HG03457 (cell line): Measurements from ENCODE around the gene C16orf95.
"Not testable (repeated sequence)": the region's sequence is repeated elsewhere in the genome, so short reads cannot be mapped to it uniquely, and the experiment has no call there.

Source experiments
- ATAC-seq: cut with Tn5 transposase; IDR thresholded peaks from one replicate; pipeline ENCODE4 v1.9.1; 2021; ENCODE audit warnings: moderate number of reproducible peaks; ENCODE audit not compliant: unreplicated experiment

Gene C16orf95

DNA sequence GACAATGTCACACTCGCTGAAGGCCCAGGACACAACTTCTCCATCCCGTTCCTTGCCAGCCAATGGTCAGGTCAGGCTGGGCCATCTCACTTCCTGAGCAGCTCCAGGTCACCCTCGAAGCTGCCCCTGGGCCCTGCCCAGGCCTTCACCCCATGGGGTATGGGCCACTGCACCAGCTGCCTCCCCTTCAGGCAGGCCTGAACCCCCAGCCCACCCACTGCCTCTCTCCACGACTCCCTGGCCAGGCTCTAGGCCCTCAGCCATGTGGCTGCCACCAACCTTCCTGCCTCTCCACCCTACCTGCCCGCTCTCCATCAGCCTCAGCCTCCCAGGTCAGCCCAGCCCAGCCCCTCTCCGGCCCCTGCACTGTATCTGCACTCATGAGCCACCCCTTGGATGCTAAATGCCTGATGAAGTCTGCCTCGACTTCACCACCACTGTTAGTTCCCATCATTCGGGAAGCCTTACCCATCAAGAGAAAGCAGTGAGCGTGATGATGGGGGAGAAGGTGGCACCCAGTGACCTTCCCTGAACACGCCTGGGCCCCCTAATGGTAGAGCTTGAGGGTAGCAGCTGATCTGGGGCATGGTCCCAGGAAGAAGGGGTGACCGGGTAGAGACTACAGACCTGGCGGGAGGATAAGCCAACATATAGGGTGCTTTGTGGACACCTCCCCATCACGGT lies 30.9 kb upstream of the C16orf95 start:
- no peak for ATAC-seq

GRCh38 chr16:87346517-87347060 lies 29.4 kb upstream of the C16orf95 start:
- no peak for ATAC-seq

- ATAC-seq = no peak
Observed at GRCh38 chr16:87345726-87346424, 28.7 kb upstream of the C16orf95 start.

GRCh38 chr16:87344931-87345631 lies 27.9 kb upstream of the C16orf95 start:
- no peak for ATAC-seq

GRCh38 chr16:87344165-87344930 lies 27.2 kb upstream of the C16orf95 start:
- ATAC-seq = no peak

DNA sequence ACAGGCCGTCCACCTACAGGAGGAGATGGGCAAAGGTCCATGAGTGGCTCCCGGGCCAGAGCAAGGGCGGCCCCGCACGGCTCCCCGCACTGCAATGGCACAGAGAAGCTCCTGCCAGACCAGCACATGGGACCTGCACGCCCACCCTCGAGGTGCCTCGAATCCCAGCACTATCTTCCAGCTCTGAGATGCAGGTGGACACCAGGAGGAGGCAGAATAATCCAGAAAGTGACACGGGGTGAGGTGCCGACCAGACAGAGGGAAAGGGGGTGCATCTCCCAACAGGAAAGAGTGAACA lies 26.5 kb upstream of the C16orf95 start:
- no peak for ATAC-seq

DNA sequence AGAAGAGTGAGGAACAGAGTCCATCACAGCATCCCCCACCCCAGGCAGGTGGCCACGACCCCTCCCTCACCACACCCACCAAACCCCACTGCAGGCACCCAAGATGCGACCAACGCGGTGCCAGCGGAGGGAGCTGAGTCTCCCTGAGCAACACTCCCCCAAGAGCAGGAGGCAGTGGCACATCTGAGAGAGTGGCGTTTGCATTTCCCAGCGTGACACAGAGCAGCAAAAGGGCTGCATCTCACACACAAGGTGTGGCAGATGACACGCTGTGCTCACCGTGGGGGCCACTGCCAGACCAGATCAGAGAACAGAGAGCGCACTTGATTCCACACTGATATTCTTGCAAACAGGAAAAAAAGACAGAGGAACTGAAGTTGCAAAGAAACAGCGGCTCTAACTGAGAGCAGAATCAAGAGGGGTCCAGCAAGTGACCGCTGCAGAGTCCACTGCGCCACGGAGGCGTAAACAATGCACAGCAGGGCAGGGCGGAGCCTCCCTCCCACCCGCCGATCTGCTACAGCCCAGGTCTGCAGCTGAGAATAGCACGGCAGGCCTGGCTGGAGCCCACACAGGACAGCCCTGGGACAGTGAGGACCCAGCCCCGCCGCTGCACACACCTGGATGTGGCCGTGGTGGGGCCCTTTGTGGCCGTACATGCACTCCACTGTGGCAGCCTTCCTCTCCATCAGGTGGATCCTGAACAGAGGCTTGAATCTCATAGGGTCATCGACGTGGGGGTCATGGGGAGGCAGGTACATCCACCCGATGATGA lies 26.0 kb upstream of the C16orf95 start:
- ATAC-seq = no peak

DNA sequence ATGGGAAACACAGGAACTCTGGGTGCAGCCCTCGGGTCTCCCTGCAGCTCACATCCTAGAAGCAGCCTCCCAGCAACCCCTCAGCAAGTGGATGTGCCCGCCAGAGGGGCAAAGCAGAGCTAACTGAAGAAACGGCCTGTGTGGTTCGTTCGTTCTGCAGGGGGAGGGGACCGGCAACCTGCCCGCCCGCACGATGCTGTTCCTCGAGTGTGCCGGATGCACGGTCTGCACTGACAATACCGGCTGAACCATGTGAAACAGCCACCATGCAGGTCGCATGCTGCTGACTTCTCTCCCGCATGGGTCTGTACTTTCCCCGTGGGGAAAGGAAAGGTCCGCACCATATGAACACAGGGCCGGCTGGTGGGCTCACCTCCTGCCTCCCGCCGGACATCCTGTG lies 25.3 kb upstream of the C16orf95 start:
- ATAC-seq = no peak

DNA sequence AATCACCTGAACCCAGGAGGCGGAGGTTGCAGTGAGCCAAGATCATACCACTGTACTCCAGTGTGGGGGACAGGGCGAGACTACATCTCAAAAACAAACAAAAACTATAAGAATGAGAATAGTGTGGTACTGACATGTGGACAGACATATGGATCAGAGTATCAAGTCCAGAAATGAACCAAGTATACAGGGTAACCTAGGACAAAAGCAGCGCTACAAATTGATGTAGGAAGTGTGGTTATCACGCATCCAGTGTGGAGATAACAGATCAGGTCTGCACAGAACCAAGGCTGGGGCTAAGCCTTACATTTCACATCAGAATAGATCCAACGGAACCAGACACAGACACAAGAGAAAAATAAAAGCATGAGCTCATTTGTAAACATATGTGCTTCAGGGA lies 23.0 kb upstream of the C16orf95 start:
- no peak for ATAC-seq

DNA sequence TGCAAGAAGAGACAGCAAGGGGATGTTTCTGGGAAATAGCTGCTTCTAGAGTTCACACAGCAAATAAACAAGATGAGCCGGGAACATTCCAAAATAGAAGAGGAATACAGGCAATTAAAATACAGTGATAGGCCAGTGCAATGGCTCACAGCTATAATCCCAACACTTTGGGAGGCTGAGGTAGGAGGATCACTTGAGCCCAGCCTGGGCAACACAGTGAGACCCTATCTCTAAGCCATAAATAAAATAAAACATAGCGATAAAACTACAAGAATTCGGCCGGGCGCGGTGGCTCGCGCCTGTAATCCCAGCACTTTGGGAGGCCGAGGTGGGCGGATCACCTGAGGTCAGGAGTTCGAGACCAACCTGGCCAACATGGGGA lies 22.5 kb upstream of the C16orf95 start:
- not testable (repeated sequence) for ATAC-seq

DNA sequence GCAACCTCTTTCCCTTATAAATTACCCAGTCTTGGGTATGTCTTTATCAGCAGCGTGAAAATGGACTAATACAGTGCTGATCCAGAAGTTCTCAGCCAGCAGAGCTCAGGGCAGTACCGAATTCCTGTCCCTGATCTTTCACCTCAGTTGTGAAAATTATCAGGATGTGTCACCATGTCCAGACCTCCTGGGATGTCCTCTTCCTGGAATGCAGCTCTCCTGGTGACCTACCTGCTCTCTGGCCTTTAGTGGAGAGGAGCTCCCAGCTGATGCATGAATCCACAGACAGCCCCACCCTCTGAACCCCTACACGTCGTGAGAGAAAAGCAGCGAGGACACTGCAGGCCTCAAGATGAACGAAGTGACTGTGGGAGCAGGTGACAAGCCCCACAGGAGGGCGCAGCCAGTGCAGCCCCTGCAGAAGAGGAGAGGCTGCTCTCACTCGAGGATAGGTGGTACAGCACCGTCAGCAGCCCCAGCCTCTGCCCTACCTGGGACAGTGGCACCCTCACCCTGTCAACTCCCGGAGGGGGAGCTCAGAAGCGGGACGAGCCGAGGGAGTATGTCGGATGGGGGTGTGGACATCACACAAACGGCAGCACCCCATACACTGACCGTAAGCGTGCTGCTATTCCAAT lies 22.0 kb upstream of the C16orf95 start:
- no peak for ATAC-seq

DNA sequence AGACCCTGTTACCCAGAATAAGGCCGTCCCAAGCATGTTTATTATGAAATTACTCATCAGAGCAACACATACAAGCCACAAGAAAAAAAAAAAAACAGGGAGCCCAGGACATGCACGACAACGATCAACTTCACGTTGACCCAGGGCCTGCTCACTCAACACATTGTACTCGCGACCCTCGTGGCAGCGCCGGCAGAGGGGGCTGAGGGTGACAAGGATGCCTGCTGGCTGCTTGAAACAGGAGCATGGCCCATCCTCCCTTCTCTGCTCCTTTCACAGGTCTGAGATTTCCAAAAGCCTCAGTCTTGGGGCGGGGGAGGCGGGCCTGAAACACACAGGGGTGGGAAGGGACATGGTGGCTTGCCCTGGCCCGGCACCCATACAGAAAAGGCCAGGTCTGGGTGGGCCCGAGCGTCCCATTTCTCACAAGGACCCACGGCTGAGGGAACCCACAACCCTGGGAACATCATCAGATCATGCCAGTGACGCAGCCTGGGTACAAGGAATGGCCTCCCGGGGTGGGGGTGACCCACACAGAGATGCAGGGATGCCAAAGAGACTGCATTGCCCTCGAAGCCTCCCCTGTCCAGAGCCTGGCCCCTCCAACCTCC lies 21.1 kb upstream of the C16orf95 start:
- ATAC-seq = no peak

DNA sequence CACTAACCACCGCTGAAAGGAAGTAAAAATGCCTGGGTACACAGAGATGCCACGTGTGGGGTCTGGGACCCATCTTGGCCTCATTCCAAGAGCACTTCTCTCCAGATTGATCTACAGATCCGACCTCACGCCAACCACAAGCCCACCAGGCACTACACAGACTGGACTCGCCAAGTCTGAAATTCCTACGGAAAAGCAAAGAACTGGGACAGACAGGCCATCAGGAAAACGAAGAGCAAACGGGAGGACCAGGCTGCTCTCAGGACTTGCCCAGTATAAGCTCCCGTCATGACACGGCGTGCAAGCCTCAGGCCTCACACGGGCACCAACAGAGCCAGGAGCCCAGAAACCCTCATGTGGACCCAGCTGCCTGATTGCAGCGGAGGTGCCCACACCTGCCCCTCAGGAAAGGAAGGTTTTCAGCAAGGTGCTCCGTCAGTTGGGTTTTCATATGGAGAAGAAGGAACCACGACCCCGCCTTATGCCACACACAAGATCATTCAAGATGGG lies 20.1 kb upstream of the C16orf95 start:
- no peak for ATAC-seq

DNA sequence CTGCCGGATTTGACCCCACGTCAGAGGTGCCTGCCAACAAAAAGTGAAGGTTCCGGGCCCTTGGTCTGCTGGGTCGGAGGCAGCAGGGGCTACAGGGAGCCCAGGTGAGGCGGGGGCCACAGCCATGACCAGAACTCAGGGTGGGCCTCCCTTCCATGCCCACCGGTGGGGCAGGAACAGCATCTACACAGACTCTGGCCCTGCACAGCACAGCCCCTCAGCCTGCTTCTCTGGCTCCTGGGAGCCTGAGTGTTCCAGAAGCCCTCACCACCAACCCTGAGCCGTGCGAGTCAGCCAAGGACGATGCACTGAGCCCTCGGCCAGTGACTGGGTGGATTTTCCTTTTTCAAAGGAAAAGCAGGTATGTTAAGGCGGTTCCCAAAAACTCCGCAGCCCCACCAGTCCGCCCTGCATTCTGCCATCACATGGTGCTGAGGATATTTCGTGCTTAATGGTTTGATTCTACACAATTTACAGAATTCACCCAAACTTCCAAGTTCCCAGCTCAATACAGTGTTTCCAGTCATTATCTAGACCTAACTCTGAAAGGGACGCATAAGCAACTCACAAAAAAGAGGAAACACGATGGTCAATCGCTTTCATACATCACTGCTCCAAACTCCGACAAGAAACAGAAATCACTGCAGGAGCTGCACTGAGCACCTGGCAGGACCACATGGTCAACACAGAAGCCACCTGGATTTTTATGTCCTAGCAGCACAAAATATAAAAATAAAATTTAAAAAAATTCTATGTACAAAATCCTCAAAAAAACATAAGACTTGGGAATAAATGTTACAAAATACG lies 19.4 kb upstream of the C16orf95 start:
- no peak for ATAC-seq

DNA sequence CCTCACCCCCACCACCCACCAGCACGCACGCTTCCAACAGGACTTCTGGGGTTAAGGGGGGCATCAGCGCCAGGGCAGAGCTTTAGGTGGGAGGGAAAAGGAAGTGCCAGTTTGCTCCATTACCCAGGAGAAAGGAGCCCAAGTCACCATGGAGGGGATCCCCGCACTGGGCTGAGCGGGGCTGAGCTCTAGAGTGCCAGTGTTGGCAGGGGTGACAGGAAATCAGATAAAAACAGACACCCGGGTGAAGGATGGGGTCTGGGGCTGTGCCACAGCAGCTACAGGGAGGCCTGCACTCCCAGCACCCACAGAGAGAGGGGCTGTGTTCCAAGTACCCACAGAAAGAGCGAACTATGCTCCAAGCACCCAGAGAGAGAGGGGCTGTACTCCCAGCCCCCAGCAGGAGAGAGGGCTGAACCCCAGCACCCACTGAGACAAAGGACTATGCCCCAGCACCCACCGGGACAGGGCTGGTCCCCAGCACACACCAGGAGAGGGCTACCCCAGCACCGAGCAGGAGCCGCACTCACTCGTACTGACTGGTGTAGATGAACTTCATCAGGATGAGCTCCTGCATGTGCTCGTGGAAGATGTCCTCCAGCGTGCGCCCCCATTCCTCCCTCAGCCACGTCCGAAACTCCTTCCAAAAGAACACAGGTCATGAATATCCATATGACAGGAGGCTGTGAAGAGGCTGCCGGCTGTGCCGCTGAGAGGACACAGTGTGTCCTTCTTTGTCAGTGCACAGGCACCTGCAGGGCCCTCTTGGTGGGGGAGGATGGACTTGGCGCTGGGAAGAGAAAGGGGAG lies 18.6 kb upstream of the C16orf95 start:
- no peak for ATAC-seq

DNA sequence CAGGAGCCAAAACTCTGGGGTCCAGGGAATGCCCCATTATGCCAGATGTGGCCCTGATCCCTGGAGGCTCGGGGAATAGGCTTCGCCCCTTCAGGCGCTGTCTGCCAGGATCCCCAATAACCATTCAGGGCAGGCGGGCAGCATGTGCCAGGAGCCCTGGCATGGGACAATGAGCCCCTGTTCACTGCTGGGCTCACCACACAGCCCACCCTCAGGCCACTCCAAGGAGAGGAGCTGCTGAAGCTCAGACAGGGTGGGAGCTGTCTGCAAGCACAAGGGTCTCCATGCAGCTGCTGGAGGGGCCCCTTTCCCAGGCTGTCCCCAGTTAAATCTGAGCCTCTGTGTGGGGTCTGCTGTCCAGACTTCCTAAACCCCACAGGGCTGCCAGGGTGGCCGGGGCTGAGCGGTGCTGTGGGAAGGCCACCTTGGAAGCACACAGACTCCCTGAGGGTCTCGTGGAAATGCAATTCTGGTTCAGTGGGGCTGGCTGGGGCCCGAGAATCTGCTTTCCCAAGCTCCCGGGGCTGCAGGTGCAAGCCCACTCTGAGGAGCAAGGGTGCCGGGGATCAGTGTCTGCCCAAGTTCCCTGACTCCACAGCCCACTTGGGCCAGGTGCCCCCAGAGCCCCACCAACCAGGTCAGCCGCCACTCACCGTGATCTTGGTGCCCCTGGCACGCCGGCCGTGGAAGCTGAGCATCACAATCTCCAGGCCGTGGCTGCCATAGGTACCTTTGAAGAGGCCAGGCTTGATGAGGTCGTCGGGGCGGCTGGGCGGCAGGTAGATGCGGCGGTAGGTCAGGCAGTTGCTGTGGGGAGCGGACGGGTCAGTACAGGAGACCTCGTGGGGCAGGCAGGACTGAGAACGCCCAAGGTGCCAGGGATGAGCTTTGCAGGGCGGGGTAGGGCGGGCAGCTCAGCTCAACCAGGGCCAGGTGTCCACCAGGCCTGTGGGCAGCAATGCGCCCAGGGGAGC lies 17.7 kb upstream of the C16orf95 start:
- ATAC-seq = no peak
